Stimulated activated CD4-positive, alpha-beta T cell treated with anti-CD3 and anti-CD28 coated beads, TNF-alpha, amount 100 ng/mL, for 48 hours (primary cell): ENCODE results near the gene GJC3.
"Not testable (repeated sequence)": the region's sequence is repeated elsewhere in the genome, so short reads cannot be mapped to it uniquely, and the experiment has no call there.

Source experiments
- DNase-seq, 3 donors: peaks; one replicate each; pipeline ENCODE4 v3.0.0-alpha.2; 2020; ENCODE audit warnings: low read depth in 3 of 3

GJC3 gene

GRCh38 chr7:99928994-99929729 lies at the start of gene GJC3:
TSS of gene GJC3 (minus strand) at chr7:99929620. CDS start at chr7:99929620, 0 bp downstream.
- no peak for DNase-seq

GRCh38 chr7:99976626-99977025 lies 47.2 kb upstream of the GJC3 start:
- DNase-seq, result no peak

- no peak for DNase-seq
These were observed 46.5 kb upstream of the GJC3 start, which contains the start of gene AZGP1 for GRCh38 chr7:99975782-99976521. TSS of gene AZGP1 (minus strand) at chr7:99976031. CDS start at chr7:99976020, 11 bp downstream.

- DNase-seq, result no peak
These were observed 45.3 kb upstream of the GJC3 start for GRCh38 chr7:99974681-99975080.

GRCh38 chr7:99973817-99974216 lies 44.4 kb upstream of the GJC3 start:
- not testable (repeated sequence) for DNase-seq

- no peak for DNase-seq
These were observed 41.8 kb upstream of the GJC3 start for GRCh38 chr7:99971242-99971641.

- not testable (repeated sequence) for DNase-seq
These were observed 40.4 kb upstream of the GJC3 start for GRCh38 chr7:99969813-99970212.

GRCh38 chr7:99969298-99969697 lies 39.9 kb upstream of the GJC3 start:
- DNase-seq, result no peak

GRCh38 chr7:99958564-99959227 lies 29.3 kb upstream of the GJC3 start:
- no peak for DNase-seq

GRCh38 chr7:99955247-99955646 lies 25.8 kb upstream of the GJC3 start:
- DNase-seq, result no peak

- DNase-seq, result not testable (repeated sequence)
These were observed 25.2 kb upstream of the GJC3 start for GRCh38 chr7:99954643-99955042.

GRCh38 chr7:99953649-99954048 lies 24.2 kb upstream of the GJC3 start:
- DNase-seq, result no peak

- not testable (repeated sequence) for DNase-seq
These were observed 23.2 kb upstream of the GJC3 start for GRCh38 chr7:99952649-99953048.

- DNase-seq, result not testable (repeated sequence)
These were observed 21.4 kb upstream of the GJC3 start for GRCh38 chr7:99950819-99951218.

GRCh38 chr7:99949645-99950228 lies 20.3 kb upstream of the GJC3 start:
- DNase-seq, result no peak

- DNase-seq, result no peak
These were observed 18.2 kb upstream of the GJC3 start for GRCh38 chr7:99947608-99948007.

- no peak for DNase-seq
These were observed 15.2 kb upstream of the GJC3 start for GRCh38 chr7:99944497-99945070.

GRCh38 chr7:99943641-99944496 lies 14.4 kb upstream of the GJC3 start:
- DNase-seq, result no peak

GRCh38 chr7:99938296-99938695 lies 8.9 kb upstream of the GJC3 start:
- DNase-seq, result no peak

GRCh38 chr7:99935009-99935408 lies 5.6 kb upstream of the GJC3 start:
- not testable (repeated sequence) for DNase-seq

- DNase-seq, result no peak
These were observed 956 bp upstream of the GJC3 start for GRCh38 chr7:99930376-99930775.
